K562 (cell line): Measurements from ENCODE around the gene TJP3. TPM values are rescaled to one million over a fixed set of nuclear protein-coding genes. Genes with fewer than 3 reads are reported as not detected.
A peak's percentile ranks its signal among the peaks of the same experiment; 100 is the strongest.

Source experiments
- BCL6 ChIP-seq: fragments of 250-450 bp; sonication (Bioruptor Pico); IDR thresholded peaks from 2 replicates; pipeline ENCODE4 v1.4.0; 2020
- BMI1 ChIP-seq: fragments of 150-350 bp; IDR thresholded peaks from 2 replicates; pipeline ENCODE4 v1.6.1; 2014; ENCODE audit warnings: low read length
- BRD9 ChIP-seq: fragments of 450-650 bp; IDR thresholded peaks from 2 replicates; pipeline ENCODE4 v1.6.1; 2018; ENCODE audit warnings: low read depth; ENCODE audit not compliant: partially characterized antibody
- BRF1 ChIP-seq: IDR thresholded peaks from 3 replicates; pipeline ENCODE4 v1.6.1; 2011; ENCODE audit warnings: borderline replicate concordance, mild to moderate bottlenecking; ENCODE audit not compliant: insufficient read length; ENCODE audit errors: extremely low read depth
- CBX3 ChIP-seq, 2 experiments: IDR thresholded peaks; 1 replicate in 1 of 2; 2 replicates in 1 of 2; pipeline ENCODE4 v1.6.1; 2012; ENCODE audit warnings: inconsistent platforms in 2 of 2, low read length in 2 of 2, borderline replicate concordance in 1 of 2, control low read depth in 1 of 2
- CEBPB ChIP-seq: fragments of 450-650 bp; IDR thresholded peaks from 2 replicates; pipeline ENCODE4 v1.6.1; 2016; ENCODE audit warnings: missing genetic modification characterization, missing compliant biosample characterization
- DMBX1 ChIP-seq: fragments of 250-450 bp; sonication (Bioruptor Pico); IDR thresholded peaks from 2 replicates; pipeline ENCODE4 v1.8.0; 2022; ENCODE audit warnings: inconsistent platforms, mild to moderate bottlenecking, moderate library complexity, borderline replicate concordance
- ELF2 ChIP-seq: fragments of 250-450 bp; sonication (Bioruptor Pico); IDR thresholded peaks from 2 replicates; pipeline ENCODE4 v1.5.0; 2021; ENCODE audit warnings: mild to moderate bottlenecking
- EWSR1 ChIP-seq: fragments of 450-650 bp; IDR thresholded peaks from 2 replicates; pipeline ENCODE4 v1.6.1; 2018; ENCODE audit warnings: borderline replicate concordance, mild to moderate bottlenecking, low read depth, moderate library complexity; ENCODE audit not compliant: partially characterized antibody
- FIP1L1 ChIP-seq: fragments of 200-400 bp; formaldehyde crosslinking; IDR thresholded peaks from 2 replicates; pipeline ENCODE4 v1.6.1; 2018; ENCODE audit warnings: mild to moderate bottlenecking, low read depth, low read length; ENCODE audit not compliant: poor library complexity, severe bottlenecking
- GATA2 ChIP-seq: sonication (generic); formaldehyde crosslinking; IDR thresholded peaks from 2 replicates; pipeline ENCODE4 v1.4.0; 2020; ENCODE audit warnings: mild to moderate bottlenecking, missing genetic modification reagents
- GATAD2A ChIP-seq: fragments of 450-650 bp; IDR thresholded peaks from 2 replicates; pipeline ENCODE4 v1.6.1; 2017
- GTF2F1 ChIP-seq: IDR thresholded peaks from 2 replicates; pipeline ENCODE4 v1.6.1; 2011; ENCODE audit warnings: low read depth, low read length, improper control_type of control experiment
- HMG20B ChIP-seq: fragments of 250-450 bp; sonication (Bioruptor Pico); IDR thresholded peaks from 2 replicates; pipeline ENCODE4 v1.5.0; 2021; ENCODE audit warnings: mild to moderate bottlenecking
- KDM1A ChIP-seq, 2 experiments: fragments of 450-650 bp; IDR thresholded peaks; 2 replicates each; pipeline ENCODE4 v1.6.1; 2016; ENCODE audit warnings: mild to moderate bottlenecking in 2 of 2
- KDM5B ChIP-seq: fragments of 200-600 bp; sonication (generic); IDR thresholded peaks from 2 replicates; pipeline ENCODE4 v1.6.1; 2012; ENCODE audit warnings: low read depth, mild to moderate bottlenecking, moderate library complexity, low read length, control low read depth, inconsistent platforms; ENCODE audit not compliant: insufficient replicate concordance
- MEIS2 ChIP-seq: fragments of 450-650 bp; IDR thresholded peaks from 2 replicates; pipeline ENCODE4 v1.6.1; 2014; ENCODE audit warnings: mild to moderate bottlenecking; ENCODE audit not compliant: partially characterized antibody
- ZNF121 ChIP-seq: sonication (generic); formaldehyde crosslinking; conservative IDR thresholded peaks from 2 replicates; pipeline ENCODE4 v1.8.0; 2022; ENCODE audit warnings: missing genetic modification reagents
- ZNF224 ChIP-seq: sonication (generic); formaldehyde crosslinking; IDR thresholded peaks from 2 replicates; pipeline ENCODE4 v1.8.0; 2022; ENCODE audit warnings: mild to moderate bottlenecking, missing genetic modification reagents
- ZSCAN29 ChIP-seq: fragments of 450-650 bp; IDR thresholded peaks from 2 replicates; pipeline ENCODE4 v1.6.1; 2017
- polyA plus RNA-seq, 8 experiments: library from polyadenylated mRNA; depleted of rRNA in 4 of 8; stranded (reverse) in 5 of 8; unstranded in 3 of 8; fragments of >200 nt; fragmentation: Nextera tagmentation in 2 of 8; fragmentation: Illumina TruSeq in 1 of 8; extraction: Ambion mirVana in 2 of 8; extraction: Trizol in 1 of 8; gene quantifications; 2 replicates each; pipeline versions ENCODE4 v1.2.1 to v1.2.3, GENCODE V29; 2011 to 2014; ENCODE audit warnings: inconsistent platforms in 1 of 8, missing spikeins in 1 of 8
- total RNA-seq, 7 experiments: library from RNA; depleted of rRNA in 6 of 7; stranded (reverse); fragments of >200 nt in 6 of 7; fragmentation: Illumina TruSeq in 2 of 7; extraction: Trizol in 2 of 7; gene quantifications; 2 replicates each; pipeline versions ENCODE4 v1.2.1 to v1.2.3, GENCODE V29; 2011 to 2021; ENCODE audit warnings: low replicate concordance in 1 of 7
- TF ChIP-seq, protein P1 (sequence below): fragments of 450-650 bp; IDR thresholded peaks from 2 replicates; pipeline ENCODE4 v1.6.1; 2017; ENCODE audit warnings: antibody characterized with exemption, mild to moderate bottlenecking
- TF ChIP-seq, protein P2 (sequence below): fragments of 450-650 bp; formaldehyde crosslinking; IDR thresholded peaks from 2 replicates; pipeline ENCODE4 v1.4.0; 2020; ENCODE audit warnings: mild to moderate bottlenecking, mixed read lengths
- TF ChIP-seq, protein P3 (sequence below): sonication (generic); formaldehyde crosslinking; IDR thresholded peaks from 2 replicates; pipeline ENCODE4 v1.8.0; 2022; ENCODE audit warnings: mild to moderate bottlenecking, missing genetic modification reagents

TJP3 gene
- total and polyA plus RNA-seq, 9 of the 15 experiments (the other 6 are each of a cell fraction or from before 2014, with no cell fraction given): 0.11 to 2.4 (median 0.57) TPM; not detected in 1

DNA sequence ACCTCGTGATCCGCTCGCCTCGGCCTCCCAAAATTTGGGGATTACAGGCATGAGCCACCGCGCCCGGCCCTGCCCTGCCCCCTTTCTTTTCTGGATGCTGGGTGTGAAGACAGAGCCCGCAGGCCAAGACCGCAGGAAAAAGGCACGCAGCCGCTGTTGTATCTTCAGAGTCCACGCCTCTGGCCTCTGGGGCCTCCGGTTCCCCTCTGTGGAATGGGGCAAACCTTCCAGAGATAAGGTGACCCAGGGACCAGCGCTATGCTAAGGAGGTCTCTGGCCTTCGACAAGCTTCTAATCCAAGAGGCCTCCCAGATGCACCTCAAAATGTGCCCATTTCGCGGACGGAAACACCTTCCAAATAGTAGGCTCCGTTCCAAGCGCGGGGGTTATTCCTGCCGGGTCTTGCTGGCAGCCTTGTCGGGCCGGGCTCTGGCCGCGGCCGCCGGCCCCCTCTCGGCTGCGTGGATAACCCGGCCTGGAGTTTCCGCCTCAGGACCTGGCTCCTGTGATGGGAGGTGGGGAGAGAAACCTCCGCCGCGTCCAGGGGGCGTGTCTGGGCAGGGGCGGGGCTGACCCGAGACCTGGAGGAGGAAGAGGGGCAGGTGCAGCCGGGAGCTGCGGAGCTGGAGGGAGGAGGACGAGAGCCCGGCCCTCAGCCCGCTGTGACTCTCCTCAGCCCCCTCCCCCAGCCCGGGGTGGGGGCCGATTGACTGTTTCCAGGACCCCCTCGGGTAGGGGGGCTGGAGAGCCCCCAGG, 13.1 kb downstream of the TJP3 start (continued):
- no peak for TF ChIP-seq ZNF224 (CRISPR knock-in tag)
- no peak for TF ChIP-seq EWSR1
- no peak for TF ChIP-seq GATA2 (CRISPR knock-in tag)
- TF ChIP-seq ZNF121: peak; percentile 33; the same call in 1 of the 2 replicates
- TF ChIP-seq, protein P1, sequence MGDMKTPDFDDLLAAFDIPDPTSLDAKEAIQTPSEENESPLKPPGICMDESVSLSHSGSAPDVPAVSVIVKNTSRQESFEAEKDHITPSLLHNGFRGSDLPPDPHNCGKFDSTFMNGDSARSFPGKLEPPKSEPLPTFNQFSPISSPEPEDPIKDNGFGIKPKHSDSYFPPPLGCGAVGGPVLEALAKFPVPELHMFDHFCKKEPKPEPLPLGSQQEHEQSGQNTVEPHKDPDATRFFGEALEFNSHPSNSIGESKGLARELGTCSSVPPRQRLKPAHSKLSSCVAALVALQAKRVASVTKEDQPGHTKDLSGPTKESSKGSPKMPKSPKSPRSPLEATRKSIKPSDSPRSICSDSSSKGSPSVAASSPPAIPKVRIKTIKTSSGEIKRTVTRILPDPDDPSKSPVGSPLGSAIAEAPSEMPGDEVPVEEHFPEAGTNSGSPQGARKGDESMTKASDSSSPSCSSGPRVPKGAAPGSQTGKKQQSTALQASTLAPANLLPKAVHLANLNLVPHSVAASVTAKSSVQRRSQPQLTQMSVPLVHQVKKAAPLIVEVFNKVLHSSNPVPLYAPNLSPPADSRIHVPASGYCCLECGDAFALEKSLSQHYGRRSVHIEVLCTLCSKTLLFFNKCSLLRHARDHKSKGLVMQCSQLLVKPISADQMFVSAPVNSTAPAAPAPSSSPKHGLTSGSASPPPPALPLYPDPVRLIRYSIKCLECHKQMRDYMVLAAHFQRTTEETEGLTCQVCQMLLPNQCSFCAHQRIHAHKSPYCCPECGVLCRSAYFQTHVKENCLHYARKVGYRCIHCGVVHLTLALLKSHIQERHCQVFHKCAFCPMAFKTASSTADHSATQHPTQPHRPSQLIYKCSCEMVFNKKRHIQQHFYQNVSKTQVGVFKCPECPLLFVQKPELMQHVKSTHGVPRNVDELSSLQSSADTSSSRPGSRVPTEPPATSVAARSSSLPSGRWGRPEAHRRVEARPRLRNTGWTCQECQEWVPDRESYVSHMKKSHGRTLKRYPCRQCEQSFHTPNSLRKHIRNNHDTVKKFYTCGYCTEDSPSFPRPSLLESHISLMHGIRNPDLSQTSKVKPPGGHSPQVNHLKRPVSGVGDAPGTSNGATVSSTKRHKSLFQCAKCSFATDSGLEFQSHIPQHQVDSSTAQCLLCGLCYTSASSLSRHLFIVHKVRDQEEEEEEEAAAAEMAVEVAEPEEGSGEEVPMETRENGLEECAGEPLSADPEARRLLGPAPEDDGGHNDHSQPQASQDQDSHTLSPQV: no peak
- TF ChIP-seq, protein P2, sequence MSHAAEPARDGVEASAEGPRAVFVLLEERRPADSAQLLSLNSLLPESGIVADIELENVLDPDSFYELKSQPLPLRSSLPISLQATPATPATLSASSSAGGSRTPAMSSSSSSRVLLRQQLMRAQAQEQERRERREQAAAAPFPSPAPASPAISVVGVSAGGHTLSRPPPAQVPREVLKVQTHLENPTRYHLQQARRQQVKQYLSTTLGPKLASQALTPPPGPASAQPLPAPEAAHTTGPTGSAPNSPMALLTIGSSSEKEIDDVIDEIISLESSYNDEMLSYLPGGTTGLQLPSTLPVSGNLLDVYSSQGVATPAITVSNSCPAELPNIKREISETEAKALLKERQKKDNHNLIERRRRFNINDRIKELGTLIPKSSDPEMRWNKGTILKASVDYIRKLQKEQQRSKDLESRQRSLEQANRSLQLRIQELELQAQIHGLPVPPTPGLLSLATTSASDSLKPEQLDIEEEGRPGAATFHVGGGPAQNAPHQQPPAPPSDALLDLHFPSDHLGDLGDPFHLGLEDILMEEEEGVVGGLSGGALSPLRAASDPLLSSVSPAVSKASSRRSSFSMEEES (CRISPR knock-in tag): no peak
- TF ChIP-seq KDM1A (IDR thresholded peaks at IDR 0.05): peak; percentile 97 to 99
- no peak for TF ChIP-seq BRD9
- peak; percentile 57; the same call in 1 of the 2 replicates for TF ChIP-seq GATAD2A
- TF ChIP-seq DMBX1: no peak
- no peak for TF ChIP-seq HMG20B
- TF ChIP-seq, protein P3, sequence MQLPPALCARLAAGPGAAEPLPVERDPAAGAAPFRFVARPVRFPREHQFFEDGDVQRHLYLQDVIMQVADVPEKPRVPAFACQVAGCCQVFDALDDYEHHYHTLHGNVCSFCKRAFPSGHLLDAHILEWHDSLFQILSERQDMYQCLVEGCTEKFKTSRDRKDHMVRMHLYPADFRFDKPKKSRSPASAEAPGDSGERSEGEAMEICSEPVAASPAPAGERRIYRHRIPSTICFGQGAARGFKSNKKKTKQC (CRISPR knock-in tag): peak; percentile 71
- no peak for TF ChIP-seq BRF1
- TF ChIP-seq ZSCAN29: peak; percentile 92
- peak; percentile 40; the same call in 1 of the 2 replicates for TF ChIP-seq BMI1
- TF ChIP-seq ELF2 (CRISPR knock-in tag): no peak
- peak; percentile 97 for TF ChIP-seq FIP1L1
- TF ChIP-seq KDM5B: no peak
- 0 out of 2 replicates have a peak, but pooled peaks have one; percentile 49 for TF ChIP-seq GTF2F1
- TF ChIP-seq CBX3 (IDR thresholded peaks at IDR 0.05; ENCODE audit: borderline replicate concordance in 1 of 2, low read length in 2 of 2): peak in 1 of 2 experiments; percentile 97; a peak in 2 of 3 replicates
- TF ChIP-seq MEIS2: peak; percentile 24
- no peak for TF ChIP-seq CEBPB (tag)
- no peak for TF ChIP-seq BCL6 (CRISPR knock-in tag)
